ENCODE measurements around the gene TNIP1. TPM values are rescaled to one million over a fixed set of nuclear protein-coding genes. Genes with fewer than 3 reads are reported as not detected.

The TNIP1 gene
- total and polyA plus RNA-seq, 3 donors from 2014 or later, result 43.5 to 58.3 (median 48.4) TPM

DNA sequence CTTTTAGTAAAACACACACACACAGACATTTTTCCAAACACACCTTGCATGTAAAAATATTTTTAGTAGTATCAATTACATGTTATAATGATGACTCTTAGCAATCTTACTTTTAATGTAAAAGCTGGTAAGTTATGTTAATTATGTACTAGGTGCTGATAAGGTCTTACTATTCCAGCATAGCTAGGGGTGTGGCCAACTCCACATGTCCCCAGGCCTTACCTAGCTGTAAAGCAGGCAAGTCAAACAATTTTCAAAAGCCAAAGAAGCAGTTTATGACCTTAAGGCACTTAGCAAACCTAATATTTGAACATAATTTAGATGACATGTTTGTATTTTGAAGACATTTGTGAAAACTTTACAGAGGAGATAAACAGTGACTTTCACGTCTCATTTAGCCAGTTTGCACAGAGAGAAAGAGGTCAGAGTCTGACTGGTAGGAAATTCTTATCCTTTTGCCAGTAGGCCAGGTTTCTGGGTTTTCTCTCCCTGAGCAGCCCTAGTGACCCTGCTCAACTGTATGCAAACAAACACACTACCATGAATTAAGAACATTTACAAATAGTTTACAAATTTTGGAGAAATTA, 86.9 kb downstream of the TNIP1 start:
- WGBS, 2 donors, result 85 to 88% methylated on average over 1 of the region's 1 CpG
- no peaks in the 10 kb centered on the region for H3K27me3 ChIP-seq
- no peaks in the 10 kb centered on the region for H3K36me3 ChIP-seq (ENCODE audit: low read depth, missing control alignments)
- TF ChIP-seq POLR2A (IDR thresholded peaks at IDR 0.05), result no peak
- TF ChIP-seq, protein P1, sequence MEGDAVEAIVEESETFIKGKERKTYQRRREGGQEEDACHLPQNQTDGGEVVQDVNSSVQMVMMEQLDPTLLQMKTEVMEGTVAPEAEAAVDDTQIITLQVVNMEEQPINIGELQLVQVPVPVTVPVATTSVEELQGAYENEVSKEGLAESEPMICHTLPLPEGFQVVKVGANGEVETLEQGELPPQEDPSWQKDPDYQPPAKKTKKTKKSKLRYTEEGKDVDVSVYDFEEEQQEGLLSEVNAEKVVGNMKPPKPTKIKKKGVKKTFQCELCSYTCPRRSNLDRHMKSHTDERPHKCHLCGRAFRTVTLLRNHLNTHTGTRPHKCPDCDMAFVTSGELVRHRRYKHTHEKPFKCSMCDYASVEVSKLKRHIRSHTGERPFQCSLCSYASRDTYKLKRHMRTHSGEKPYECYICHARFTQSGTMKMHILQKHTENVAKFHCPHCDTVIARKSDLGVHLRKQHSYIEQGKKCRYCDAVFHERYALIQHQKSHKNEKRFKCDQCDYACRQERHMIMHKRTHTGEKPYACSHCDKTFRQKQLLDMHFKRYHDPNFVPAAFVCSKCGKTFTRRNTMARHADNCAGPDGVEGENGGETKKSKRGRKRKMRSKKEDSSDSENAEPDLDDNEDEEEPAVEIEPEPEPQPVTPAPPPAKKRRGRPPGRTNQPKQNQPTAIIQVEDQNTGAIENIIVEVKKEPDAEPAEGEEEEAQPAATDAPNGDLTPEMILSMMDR (IDR thresholded peaks at IDR 0.05), result no peak
- no peaks in the 10 kb centered on the region for H3K4me1 ChIP-seq
- no peak overlapping the region for H3K27ac ChIP-seq
- no peak overlapping the region for H3K4me3 ChIP-seq
- no peaks in the 10 kb centered on the region for H3K9me3 ChIP-seq
- no peak for DNase-seq
- intact Hi-C loops (cut with DNase I; ENCODE audit: low total_unique reads), result no loop called here

DNA sequence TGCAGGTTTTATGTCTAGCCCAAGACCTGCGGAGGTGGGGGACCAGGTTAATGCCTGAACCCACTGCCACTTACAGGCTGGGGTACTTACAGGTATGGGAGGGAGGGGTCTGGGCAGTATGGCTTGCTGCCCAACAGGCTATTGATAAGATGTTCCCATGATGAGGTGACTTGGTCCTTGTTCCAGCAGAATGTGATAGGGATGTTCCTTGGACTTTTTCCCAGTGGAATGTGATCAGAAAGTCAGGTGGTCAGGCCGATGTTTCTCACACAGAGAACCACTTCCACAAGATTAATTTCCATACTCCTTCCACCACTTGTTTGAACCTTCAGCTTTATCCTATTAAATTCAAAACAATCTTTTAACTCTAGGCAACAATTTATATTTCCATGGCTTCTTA, 87.4 kb downstream of the TNIP1 start:
- WGBS, 2 donors, result 57 to 70% methylated on average over 2 of the region's 2 CpGs
- no peak for DNase-seq
- Histone ChIP-seq H3K4me3 (no peak overlapping the region), H3K36me3 (ENCODE audit: low read depth, missing control alignments) (no peaks in the 10 kb centered on the region), H3K9me3 (no peaks in the 10 kb centered on the region), H3K4me1 (no peaks in the 10 kb centered on the region), H3K27me3 (no peaks in the 10 kb centered on the region), H3K27ac (no peak overlapping the region)
- intact Hi-C loops (cut with DNase I; ENCODE audit: low total_unique reads), result no loop called here
- TF ChIP-seq, protein P1 (IDR thresholded peaks at IDR 0.05), result no peak
- TF ChIP-seq POLR2A (IDR thresholded peaks at IDR 0.05), result no peak

DNA sequence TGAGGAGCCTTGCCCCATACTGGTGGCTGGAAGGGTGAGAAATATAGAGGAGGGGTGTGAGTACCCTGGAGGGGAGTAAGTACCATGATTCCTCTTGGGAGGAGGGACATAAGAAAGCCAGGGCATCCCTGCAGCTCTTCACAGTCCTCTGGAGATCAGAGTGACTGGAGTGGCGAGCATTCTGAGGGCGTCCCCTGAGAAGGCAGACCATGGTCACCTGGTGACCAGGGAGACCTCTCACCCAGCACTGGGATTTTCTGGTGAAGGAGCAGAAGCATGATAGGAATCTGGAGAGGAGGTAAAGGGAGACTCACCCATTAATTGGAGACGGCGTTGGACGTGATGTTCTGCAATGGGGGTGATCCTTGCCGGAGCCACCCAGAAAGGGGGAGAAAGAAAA, 88.1 kb downstream of the TNIP1 start:
- 95 to 96% methylated on average over 6 of the region's 6 CpGs for WGBS, 2 donors
- no peak for DNase-seq
- H3K27ac ChIP-seq, result no peak overlapping the region
- no peaks in the 10 kb centered on the region for H3K9me3 ChIP-seq
- intact Hi-C loops (cut with DNase I; ENCODE audit: low total_unique reads), result no loop called here
- no peaks in the 10 kb centered on the region for H3K36me3 ChIP-seq (ENCODE audit: low read depth, missing control alignments)
- H3K27me3 ChIP-seq, result no peaks in the 10 kb centered on the region
- TF ChIP-seq POLR2A (IDR thresholded peaks at IDR 0.05), result no peak
- no peak overlapping the region for H3K4me3 ChIP-seq
- H3K4me1 ChIP-seq, result no peaks in the 10 kb centered on the region

DNA sequence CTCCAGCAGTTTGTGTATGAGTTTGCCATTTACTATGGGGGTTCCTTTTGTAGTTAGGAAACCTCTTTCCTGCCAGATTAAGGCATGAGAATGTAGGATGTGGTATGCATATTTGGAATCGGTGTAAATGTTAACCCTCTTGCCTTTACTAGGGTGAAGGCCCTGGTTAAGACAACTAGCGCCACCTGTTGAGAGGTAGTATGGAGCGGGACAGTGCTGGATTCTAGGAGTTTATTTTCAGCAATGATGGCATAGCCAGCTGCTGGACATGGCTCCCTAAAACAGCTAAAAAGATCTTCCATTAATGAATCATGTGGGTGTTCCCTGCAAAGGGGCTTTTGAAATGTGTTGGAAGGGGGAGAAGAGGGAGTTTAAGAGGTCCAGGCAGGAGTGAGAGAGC, 91.1 kb downstream of the TNIP1 start:
- no peak overlapping the region for H3K27ac ChIP-seq
- WGBS, 2 donors, result 81 to 82% methylated on average over 3 of the region's 3 CpGs
- no peaks in the 10 kb centered on the region for H3K27me3 ChIP-seq
- H3K36me3 ChIP-seq (ENCODE audit: low read depth, missing control alignments), result no peaks in the 10 kb centered on the region
- H3K9me3 ChIP-seq, result no peaks in the 10 kb centered on the region
- intact Hi-C loops (cut with DNase I; ENCODE audit: low total_unique reads), result no loop called here
- no peak for TF ChIP-seq POLR2A (IDR thresholded peaks at IDR 0.05)
- TF ChIP-seq, protein P1 (IDR thresholded peaks at IDR 0.05), result no peak
- no peak for DNase-seq
- H3K4me1 ChIP-seq, result no peaks in the 10 kb centered on the region
- no peak overlapping the region for H3K4me3 ChIP-seq

DNA sequence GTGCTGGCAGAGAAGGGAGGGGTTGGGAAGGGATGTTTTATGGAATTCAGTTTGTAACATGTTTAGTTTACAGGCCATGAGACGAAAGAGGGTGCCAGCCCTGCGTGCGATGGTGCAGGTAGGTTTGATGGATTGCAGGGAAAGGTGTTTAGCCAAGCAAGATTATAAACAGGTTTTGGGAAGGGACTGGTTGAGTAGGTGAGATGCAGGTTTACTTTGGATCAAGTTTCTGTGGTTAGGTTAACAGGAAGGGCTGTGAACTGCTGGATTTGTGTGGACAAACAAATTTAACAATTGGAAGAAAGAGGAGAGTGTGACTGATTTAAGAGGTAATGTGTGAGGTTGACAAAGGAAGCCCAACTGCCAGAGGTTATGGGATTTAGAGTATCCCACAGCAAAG, 93.1 kb downstream of the TNIP1 start:
- DNase-seq, result no peak
- intact Hi-C loops (cut with DNase I; ENCODE audit: low total_unique reads), result no loop called here
- Histone ChIP-seq H3K27me3 (no peaks in the 10 kb centered on the region), H3K27ac (no peak overlapping the region), H3K4me3 (no peak overlapping the region), H3K9me3 (no peaks in the 10 kb centered on the region), H3K4me1 (no peaks in the 10 kb centered on the region), H3K36me3 (ENCODE audit: low read depth, missing control alignments) (no peaks in the 10 kb centered on the region)
- WGBS, 2 donors, result 84 to 87% methylated on average over 3 of the region's 3 CpGs
- TF ChIP-seq, protein P1 (IDR thresholded peaks at IDR 0.05), result no peak
- no peak for TF ChIP-seq POLR2A (IDR thresholded peaks at IDR 0.05)

Other genes starting within 250 kb of the TNIP1 start
- gene IRGM, start 234.5 kb downstream of the TNIP1 start, total RNA-seq, result 1 to 10 TPM; 1.2 to 2.7 TPM
- 0.25 TPM for gene IRGM, start 234.5 kb downstream of the TNIP1 start, polyA plus RNA-seq (ENCODE audit: insufficient read depth, low read depth, low replicate concordance)
- 10 to 100 TPM; 13.2 to 15.8 TPM for gene ZNF300, start 176.1 kb downstream of the TNIP1 start, total RNA-seq
- gene ZNF300, start 176.1 kb downstream of the TNIP1 start, polyA plus RNA-seq (ENCODE audit: insufficient read depth, low read depth, low replicate concordance), result 8.3 TPM
- gene GPX3, start 60.4 kb downstream of the TNIP1 start, total RNA-seq, result 100 to 1,000 TPM; 216 to 224 TPM
- gene GPX3, start 60.4 kb downstream of the TNIP1 start, polyA plus RNA-seq (ENCODE audit: insufficient read depth, low read depth, low replicate concordance), result 119 TPM
- gene ANXA6, start 76.7 kb upstream of the TNIP1 start, total RNA-seq, result 100 to 1,000 TPM; 116 to 180 TPM
- gene ANXA6, start 76.7 kb upstream of the TNIP1 start, polyA plus RNA-seq (ENCODE audit: insufficient read depth, low read depth, low replicate concordance), result 152 TPM
- gene CCDC69, start 143.1 kb upstream of the TNIP1 start, total RNA-seq, result 10 to 100 TPM; 37.6 to 65.3 TPM
- gene CCDC69, start 143.1 kb upstream of the TNIP1 start, polyA plus RNA-seq (ENCODE audit: insufficient read depth, low read depth, low replicate concordance), result 40.8 TPM
- 10 to 100 TPM; 38.0 to 54.4 TPM for gene GM2A, start 172.2 kb upstream of the TNIP1 start, total RNA-seq
- gene GM2A, start 172.2 kb upstream of the TNIP1 start, polyA plus RNA-seq (ENCODE audit: insufficient read depth, low read depth, low replicate concordance), result 29.8 TPM
- gene SLC36A3, start 222.7 kb upstream of the TNIP1 start, total RNA-seq, result 1 to 10 TPM; 4.2 to 8.3 TPM
- 21.9 TPM for gene SLC36A3, start 222.7 kb upstream of the TNIP1 start, polyA plus RNA-seq (ENCODE audit: insufficient read depth, low read depth, low replicate concordance)

Measured in testis (tissue), 3 donors.